Ovary (tissue), 9 donors: ENCODE data around the gene CLMN. TPM values are rescaled to one million over a fixed set of nuclear protein-coding genes. Genes with fewer than 3 reads are reported as not detected.

ENCODE experiments used
- DNase-seq, 5 donors: peaks; one replicate each; pipeline ENCODE4 v3.0.0-alpha.2; 2019 to 2020
- H3K27ac ChIP-seq, 2 donors: fragments of 200-600 bp; one replicate each; pipeline versions ENCODE4 v1.5.1 to v1.8.0; 2019 to 2022
- H3K27me3 ChIP-seq: fragments of 200-600 bp; one replicate; pipeline ENCODE4 v1.8.0; 2022
- H3K36me3 ChIP-seq: fragments of 200-600 bp; sonication (generic); one replicate; pipeline ENCODE4 v1.5.1; 2019
- H3K4me1 ChIP-seq: one replicate; pipeline ENCODE4 v1.8.1; 2013; ENCODE audit warnings: mild to moderate bottlenecking, moderate library complexity; ENCODE audit not compliant: insufficient read depth
- H3K4me3 ChIP-seq: fragments of 200-600 bp; sonication (generic); one replicate; pipeline ENCODE4 v1.5.1; 2017
- H3K9me3 ChIP-seq, 2 donors: fragments of 200-600 bp in 1 of 2; sonication (generic) in 1 of 2; one replicate each; pipeline versions ENCODE4 v1.5.1 to v1.8.1; 2013 to 2019; ENCODE audit warnings: mild to moderate bottlenecking in 1 of 2, moderate library complexity in 1 of 2
- EP300 ChIP-seq: sonication (generic); formaldehyde crosslinking; IDR thresholded peaks from one replicate; pipeline ENCODE4 v1.6.1; 2017; ENCODE audit warnings: antibody characterized with exemption
- POLR2A ChIP-seq: fragments of 450-650 bp; IDR thresholded peaks from one replicate; pipeline ENCODE4 v1.6.1; 2017; ENCODE audit warnings: antibody characterized with exemption, mild to moderate bottlenecking, moderate library complexity
- whole genome bisulfite sequencing, 3 donors: extraction: QIAGEN DNeasy Blood & Tissue Kit in 1 of 3; methylation state at CpG; one replicate each; pipeline versions ENCODE4 v1.1.5 to v1.1.7; 2013 to 2017; 5-methylcytosine and 5-hydroxymethylcytosine counted together
- intact Hi-C, 4 donors: fragments of 100-400 bp; cut with DNase I; formaldehyde crosslinking; loops; one replicate each; pipeline versions ENCODE4 v1.11.0 to v1.15.1; 2022 to 2023
- polyA plus RNA-seq, 2 donors: library from polyadenylated mRNA; stranded (reverse); fragments of 200-250 nt in 1 of 2; fragments of 350-450 nt in 1 of 2; fragmentation: Illumina TruSeq in 1 of 2; extraction: RNeasy Lipid Tissue Mini Kit (QIAGEN cat#74804) in 1 of 2; gene quantifications; one replicate each; pipeline ENCODE4 v1.2.3, GENCODE V29; 2013 to 2014
- total RNA-seq, 7 donors: library from RNA; depleted of rRNA in 2 of 7; stranded (reverse); fragments of >200 nt in 2 of 7; fragmentation: NEBNext Ultra II Directional in 3 of 7; extraction: Animal tissue kit (Norgen Biotek cat#: 25700) in 3 of 7; gene quantifications; one replicate each; pipeline versions ENCODE4 v1.1.0 to v1.2.4, GENCODE V29; 2016 to 2023
- TF ChIP-seq, protein P1 (sequence below), 3 donors: fragments of 450-650 bp in 2 of 3; fragments of 200-600 bp in 1 of 3; IDR thresholded peaks; one replicate each; pipeline versions ENCODE4 v1.5.1 to v1.8.0; 2016 to 2022; ENCODE audit warnings: antibody characterized with exemption in 3 of 3, mild to moderate bottlenecking in 1 of 3
- donor health status: DM: no; HTN: no; CAD: no; lungs with moderate emphysema.
- donor health status: DM: no; HTN: no; CAD: no.
- donor health status: Bipolar disorder and iron deficiency.
- donor health status: DM: yes; HTN: yes; CAD: no.
- donor health status: DM: no; HTN: no; CAD: no.
- donor health status: DM: yes; HTN: yes; CAD: no.

The CLMN gene
- total and polyA plus RNA-seq, 9 donors, result 2.2 to 11.7 (median 6.5) TPM

DNA sequence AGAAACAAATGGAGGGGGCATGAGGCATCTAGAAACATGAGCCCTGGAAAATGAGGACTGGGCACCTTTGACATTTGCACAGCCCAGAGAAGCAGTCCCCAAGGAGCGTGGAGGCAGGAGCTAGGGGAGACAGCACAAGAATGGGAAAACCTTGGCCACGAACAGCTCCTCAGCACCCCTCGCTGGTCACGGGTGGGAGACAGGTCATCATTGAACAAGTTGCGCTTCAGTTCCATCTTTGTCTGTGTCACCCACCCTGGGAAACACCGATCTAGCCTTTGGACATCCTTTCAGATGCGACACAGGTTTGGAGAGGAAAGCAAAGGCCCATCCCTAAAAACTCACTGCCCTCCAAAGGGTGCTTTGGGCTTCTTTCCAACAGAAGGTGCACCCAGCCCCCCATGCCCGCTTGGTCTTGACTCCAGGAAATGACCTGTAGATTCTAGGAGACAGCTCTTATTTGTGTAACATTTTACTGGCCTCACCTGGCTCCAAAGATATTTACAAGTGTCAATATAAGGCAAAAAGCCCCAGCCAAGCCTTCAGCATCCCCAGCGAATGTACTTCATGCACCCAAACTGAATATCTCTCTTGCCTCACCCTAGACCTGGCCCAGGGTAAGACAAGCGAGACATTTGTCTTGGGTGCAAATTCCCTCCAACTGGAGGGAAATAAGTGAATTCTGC lies 28.8 kb upstream of the CLMN start:
- intact Hi-C loops, result no loop called here
- 80 to 85% (median 81%) methylated on average over 10 of the region's 10 CpGs for WGBS, 3 donors
- Histone ChIP-seq H3K4me3 (no peak overlapping the region), H3K36me3 (no peaks in the 10 kb centered on the region), H3K4me1 (no peaks in the 10 kb centered on the region), H3K9me3 (no peaks in the 10 kb centered on the region), H3K27me3 (no peaks in the 10 kb centered on the region), H3K27ac (no peak overlapping the region)
- TF ChIP-seq POLR2A (no peak), EP300 (no peak)
- TF ChIP-seq, protein P1, sequence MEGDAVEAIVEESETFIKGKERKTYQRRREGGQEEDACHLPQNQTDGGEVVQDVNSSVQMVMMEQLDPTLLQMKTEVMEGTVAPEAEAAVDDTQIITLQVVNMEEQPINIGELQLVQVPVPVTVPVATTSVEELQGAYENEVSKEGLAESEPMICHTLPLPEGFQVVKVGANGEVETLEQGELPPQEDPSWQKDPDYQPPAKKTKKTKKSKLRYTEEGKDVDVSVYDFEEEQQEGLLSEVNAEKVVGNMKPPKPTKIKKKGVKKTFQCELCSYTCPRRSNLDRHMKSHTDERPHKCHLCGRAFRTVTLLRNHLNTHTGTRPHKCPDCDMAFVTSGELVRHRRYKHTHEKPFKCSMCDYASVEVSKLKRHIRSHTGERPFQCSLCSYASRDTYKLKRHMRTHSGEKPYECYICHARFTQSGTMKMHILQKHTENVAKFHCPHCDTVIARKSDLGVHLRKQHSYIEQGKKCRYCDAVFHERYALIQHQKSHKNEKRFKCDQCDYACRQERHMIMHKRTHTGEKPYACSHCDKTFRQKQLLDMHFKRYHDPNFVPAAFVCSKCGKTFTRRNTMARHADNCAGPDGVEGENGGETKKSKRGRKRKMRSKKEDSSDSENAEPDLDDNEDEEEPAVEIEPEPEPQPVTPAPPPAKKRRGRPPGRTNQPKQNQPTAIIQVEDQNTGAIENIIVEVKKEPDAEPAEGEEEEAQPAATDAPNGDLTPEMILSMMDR (IDR thresholded peaks at IDR 0.05), result no peak
- no peak for DNase-seq

DNA sequence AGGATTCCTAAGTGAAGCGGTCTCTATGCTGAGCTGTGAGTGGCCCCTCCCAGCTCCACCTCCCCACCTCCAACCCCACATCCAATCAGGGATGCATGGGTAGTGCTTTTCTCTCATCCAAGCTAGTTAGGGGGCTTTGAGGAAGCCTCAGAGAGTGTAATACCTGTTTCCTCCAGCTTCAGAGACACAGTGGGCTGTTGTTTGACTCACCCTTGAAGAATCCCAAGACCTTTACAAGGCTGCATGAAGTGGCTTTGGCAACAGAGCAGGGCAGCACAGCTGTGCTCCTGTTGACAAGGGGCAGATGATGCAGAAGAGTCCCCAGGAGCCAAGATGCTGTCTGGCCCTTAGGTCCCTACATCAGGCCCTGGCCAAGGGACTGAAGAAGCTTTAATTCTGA lies 27.1 kb upstream of the CLMN start:
- no peaks in the 10 kb centered on the region for H3K9me3 ChIP-seq
- no peaks in the 10 kb centered on the region for H3K27me3 ChIP-seq
- TF ChIP-seq, protein P1 (IDR thresholded peaks at IDR 0.05), result no peak
- TF ChIP-seq POLR2A, result no peak
- TF ChIP-seq EP300, result no peak
- WGBS, 3 donors, result 95 to 100% (median 100%) methylated on average over 1 of the region's 1 CpG
- H3K4me1 ChIP-seq, result no peaks in the 10 kb centered on the region
- no peaks in the 10 kb centered on the region for H3K36me3 ChIP-seq
- no peak overlapping the region for H3K27ac ChIP-seq
- intact Hi-C loops, result no loop called here
- DNase-seq, result no peak
- H3K4me3 ChIP-seq, result no peak overlapping the region

DNA sequence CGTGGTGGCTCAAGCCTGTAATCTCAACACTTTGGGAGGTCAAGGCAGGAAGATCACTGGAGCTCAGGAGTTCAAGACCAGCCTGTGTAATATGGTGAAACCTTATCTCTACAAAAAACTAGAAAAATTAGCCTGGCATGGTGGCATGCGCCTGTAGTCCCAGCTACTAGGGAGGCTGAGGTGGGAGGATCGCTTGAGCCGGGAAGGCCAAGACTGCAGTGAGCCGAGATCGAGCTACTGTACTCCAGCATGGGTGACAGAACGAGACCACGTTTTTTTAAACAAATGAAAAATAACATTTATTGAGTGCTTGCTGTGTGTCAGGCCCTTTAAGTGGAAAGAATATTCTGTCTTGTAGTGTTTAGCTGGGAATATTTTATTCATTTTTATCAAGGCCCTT lies 26.6 kb upstream of the CLMN start:
- WGBS, 3 donors, result 86 to 93% (median 91%) methylated on average over 8 of the region's 8 CpGs
- Histone ChIP-seq H3K4me1 (no peaks in the 10 kb centered on the region), H3K27ac (no peak overlapping the region), H3K9me3 (no peaks in the 10 kb centered on the region), H3K4me3 (no peak overlapping the region), H3K36me3 (no peaks in the 10 kb centered on the region), H3K27me3 (no peaks in the 10 kb centered on the region)
- intact Hi-C loops, result no loop called here
- DNase-seq, result no peak
- TF ChIP-seq POLR2A (no peak), EP300 (no peak)
- TF ChIP-seq, protein P1 (IDR thresholded peaks at IDR 0.05), result no peak

DNA sequence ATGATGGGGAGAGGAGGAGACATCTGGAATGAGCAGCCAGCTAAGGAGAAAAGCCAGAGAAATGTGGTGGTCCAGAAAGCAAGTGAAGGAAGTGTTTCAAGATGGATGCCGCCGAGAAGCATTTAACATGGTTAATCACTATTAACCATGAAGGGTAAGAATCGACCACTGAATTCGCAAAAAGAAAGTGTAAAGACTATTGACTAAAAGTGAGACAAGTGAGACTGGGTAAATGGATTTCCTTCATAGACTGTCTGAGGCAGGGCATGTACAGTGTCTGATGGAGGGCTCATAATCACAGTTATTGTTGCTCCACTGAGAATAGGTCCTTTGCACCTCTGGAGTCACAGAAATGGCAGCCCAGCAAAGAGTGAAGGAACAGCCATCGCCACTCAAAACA lies 25.3 kb upstream of the CLMN start:
- no peak for DNase-seq

More for the DNA sequence above, 25.3 kb upstream of the CLMN start:
- Histone ChIP-seq H3K36me3 (no peaks in the 10 kb centered on the region), H3K27me3 (no peaks in the 10 kb centered on the region), H3K9me3 (no peaks in the 10 kb centered on the region), H3K4me1 (no peaks in the 10 kb centered on the region), H3K27ac (no peak overlapping the region), H3K4me3 (no peak overlapping the region)
- 72 to 80% (median 80%) methylated on average over 5 of the region's 5 CpGs for WGBS, 3 donors
- TF ChIP-seq, protein P1 (IDR thresholded peaks at IDR 0.05), result no peak
- TF ChIP-seq POLR2A (no peak), EP300 (no peak)
- intact Hi-C loops, result loop anchor here in 1 of 4 donors (2.0 kb wide), 1 partner anchor 60 kb away; no protein-coding TSS in a partner anchor
